Body of pancreas (tissue), 4 donors: ENCODE measurements around the gene HTR1D.

Source experiments
- POLR2A ChIP-seq, 3 donors: fragments of 450-650 bp; IDR thresholded peaks; one replicate each; pipeline ENCODE4 v1.6.1; 2016; ENCODE audit warnings: antibody characterized with exemption in 3 of 3, mild to moderate bottlenecking in 2 of 3
- TF ChIP-seq, protein P1 (sequence below), 7 experiments: fragments of 450-650 bp in 4 of 7; fragments of 200-600 bp in 3 of 7; sonication (generic) in 3 of 7; IDR thresholded peaks; one replicate each; pipeline ENCODE4 v1.5.1; 2016 to 2019; ENCODE audit warnings: antibody characterized with exemption in 7 of 7

DNA sequence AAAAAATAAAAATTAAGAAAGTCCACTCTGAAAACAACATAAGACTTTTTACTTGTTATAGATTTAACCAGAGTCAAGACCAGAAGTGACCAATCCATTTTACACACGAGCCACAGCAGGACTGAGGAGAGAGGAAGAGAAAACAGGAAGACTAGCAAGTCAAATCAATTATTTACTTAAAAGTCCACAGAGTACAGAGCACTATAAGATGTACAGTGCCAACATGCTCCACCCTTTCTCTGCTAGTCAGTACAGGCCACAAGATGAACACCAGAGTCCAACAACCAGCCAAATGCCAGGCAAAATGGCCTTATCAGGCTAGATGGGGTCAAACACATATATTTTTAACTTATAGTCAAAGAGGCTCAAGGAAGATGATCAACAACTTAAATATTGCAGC lies 68.2 kb downstream of the HTR1D start:
- TF ChIP-seq, protein P1, sequence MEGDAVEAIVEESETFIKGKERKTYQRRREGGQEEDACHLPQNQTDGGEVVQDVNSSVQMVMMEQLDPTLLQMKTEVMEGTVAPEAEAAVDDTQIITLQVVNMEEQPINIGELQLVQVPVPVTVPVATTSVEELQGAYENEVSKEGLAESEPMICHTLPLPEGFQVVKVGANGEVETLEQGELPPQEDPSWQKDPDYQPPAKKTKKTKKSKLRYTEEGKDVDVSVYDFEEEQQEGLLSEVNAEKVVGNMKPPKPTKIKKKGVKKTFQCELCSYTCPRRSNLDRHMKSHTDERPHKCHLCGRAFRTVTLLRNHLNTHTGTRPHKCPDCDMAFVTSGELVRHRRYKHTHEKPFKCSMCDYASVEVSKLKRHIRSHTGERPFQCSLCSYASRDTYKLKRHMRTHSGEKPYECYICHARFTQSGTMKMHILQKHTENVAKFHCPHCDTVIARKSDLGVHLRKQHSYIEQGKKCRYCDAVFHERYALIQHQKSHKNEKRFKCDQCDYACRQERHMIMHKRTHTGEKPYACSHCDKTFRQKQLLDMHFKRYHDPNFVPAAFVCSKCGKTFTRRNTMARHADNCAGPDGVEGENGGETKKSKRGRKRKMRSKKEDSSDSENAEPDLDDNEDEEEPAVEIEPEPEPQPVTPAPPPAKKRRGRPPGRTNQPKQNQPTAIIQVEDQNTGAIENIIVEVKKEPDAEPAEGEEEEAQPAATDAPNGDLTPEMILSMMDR (IDR thresholded peaks at IDR 0.05), result no peak
- no peak for TF ChIP-seq POLR2A (IDR thresholded peaks at IDR 0.05)
